Measurements from ENCODE around the gene DBP. TPM values are rescaled to one million over a fixed set of nuclear protein-coding genes. Genes with fewer than 3 reads are reported as not detected.

Gene DBP
- total RNA-seq, 1 experiment from 2014 or later, result 12.0 TPM

DNA sequence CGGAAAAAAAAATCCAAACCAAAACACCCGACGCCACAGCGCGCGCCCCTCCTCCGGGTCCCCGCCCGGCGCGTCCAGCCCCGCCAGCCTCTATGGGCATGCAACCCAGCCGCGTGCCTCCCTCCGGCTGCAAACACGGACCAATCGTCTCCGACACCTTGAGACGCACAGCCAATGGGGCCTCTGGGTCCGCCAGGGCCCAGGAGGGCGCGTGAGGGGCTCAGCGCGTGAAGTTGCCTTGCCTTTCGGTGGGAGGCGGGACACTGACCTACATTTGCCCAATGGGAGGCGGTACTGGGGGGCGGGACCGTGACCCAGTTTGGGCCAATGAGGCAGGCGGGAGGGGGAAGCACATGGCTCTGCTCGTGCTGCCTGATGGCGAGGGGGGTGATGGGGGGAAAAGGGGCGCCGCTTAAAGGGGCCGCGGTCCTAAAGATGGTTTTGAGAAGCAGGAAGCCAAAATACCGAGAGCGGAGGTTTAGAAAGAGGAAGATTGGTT, 319 bp upstream of the DBP start (continued):
- TF ChIP-seq ZNF512 (CRISPR knock-in tag; IDR thresholded peaks at IDR 0.05; ENCODE audit: borderline replicate concordance) (no peak), EMX1 (CRISPR knock-in tag; IDR thresholded peaks at IDR 0.05) (no peak), JAZF1 (CRISPR knock-in tag; IDR thresholded peaks at IDR 0.05) (no peak), TEAD1 (CRISPR knock-in tag; IDR thresholded peaks at IDR 0.05) (peak; percentile 92), MYBL2 (CRISPR knock-in tag; IDR thresholded peaks at IDR 0.05) (peak; percentile 87), STAT6 (CRISPR knock-in tag; conservative IDR thresholded peaks at IDR 0.05; ENCODE audit: low read depth) (no peak), SMAD4 (CRISPR knock-in tag; IDR thresholded peaks at IDR 0.05) (no peak), JUN (CRISPR knock-in tag; IDR thresholded peaks at IDR 0.05) (no peak), TCF7 (CRISPR knock-in tag; IDR thresholded peaks at IDR 0.05; ENCODE audit: low read depth) (peak; percentile 48; the same call in 1 of the 2 replicates), ESRRA (CRISPR knock-in tag; IDR thresholded peaks at IDR 0.05; ENCODE audit: borderline replicate concordance) (peak; percentile 86; the same call in 1 of the 2 replicates), ZNF263 (CRISPR knock-in tag; IDR thresholded peaks at IDR 0.05; ENCODE audit: low read depth) (peak; percentile 55; the same call in 1 of the 2 replicates), ZNF423 (CRISPR knock-in tag; IDR thresholded peaks at IDR 0.05) (no peak), SP1 (CRISPR knock-in tag; conservative IDR thresholded peaks at IDR 0.05) (peak; percentile 88), TP53 (CRISPR knock-in tag; IDR thresholded peaks at IDR 0.05) (no peak; the same call in none of the 2 replicates), IRF1 (CRISPR knock-in tag; IDR thresholded peaks at IDR 0.05) (no peak), NFE2L1 (CRISPR knock-in tag; IDR thresholded peaks at IDR 0.05) (peak; percentile 87; the same call in 1 of the 2 replicates), NR2C2 (CRISPR knock-in tag; IDR thresholded peaks at IDR 0.05) (peak; percentile 61; the same call in 1 of the 2 replicates), USF1 (CRISPR knock-in tag; IDR thresholded peaks at IDR 0.05) (peak; percentile 87), CDX4 (CRISPR knock-in tag; IDR thresholded peaks at IDR 0.05; ENCODE audit: borderline replicate concordance) (no peak), E2F5 (CRISPR knock-in tag; IDR thresholded peaks at IDR 0.05) (peak; percentile 93)
- TF ChIP-seq, protein P1, sequence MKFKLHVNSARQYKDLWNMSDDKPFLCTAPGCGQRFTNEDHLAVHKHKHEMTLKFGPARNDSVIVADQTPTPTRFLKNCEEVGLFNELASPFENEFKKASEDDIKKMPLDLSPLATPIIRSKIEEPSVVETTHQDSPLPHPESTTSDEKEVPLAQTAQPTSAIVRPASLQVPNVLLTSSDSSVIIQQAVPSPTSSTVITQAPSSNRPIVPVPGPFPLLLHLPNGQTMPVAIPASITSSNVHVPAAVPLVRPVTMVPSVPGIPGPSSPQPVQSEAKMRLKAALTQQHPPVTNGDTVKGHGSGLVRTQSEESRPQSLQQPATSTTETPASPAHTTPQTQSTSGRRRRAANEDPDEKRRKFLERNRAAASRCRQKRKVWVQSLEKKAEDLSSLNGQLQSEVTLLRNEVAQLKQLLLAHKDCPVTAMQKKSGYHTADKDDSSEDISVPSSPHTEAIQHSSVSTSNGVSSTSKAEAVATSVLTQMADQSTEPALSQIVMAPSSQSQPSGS (CRISPR knock-in tag; IDR thresholded peaks at IDR 0.05; ENCODE audit: borderline replicate concordance, low read depth), result peak; percentile 80; the same call in 1 of the 2 replicates
- TF ChIP-seq, protein P2, sequence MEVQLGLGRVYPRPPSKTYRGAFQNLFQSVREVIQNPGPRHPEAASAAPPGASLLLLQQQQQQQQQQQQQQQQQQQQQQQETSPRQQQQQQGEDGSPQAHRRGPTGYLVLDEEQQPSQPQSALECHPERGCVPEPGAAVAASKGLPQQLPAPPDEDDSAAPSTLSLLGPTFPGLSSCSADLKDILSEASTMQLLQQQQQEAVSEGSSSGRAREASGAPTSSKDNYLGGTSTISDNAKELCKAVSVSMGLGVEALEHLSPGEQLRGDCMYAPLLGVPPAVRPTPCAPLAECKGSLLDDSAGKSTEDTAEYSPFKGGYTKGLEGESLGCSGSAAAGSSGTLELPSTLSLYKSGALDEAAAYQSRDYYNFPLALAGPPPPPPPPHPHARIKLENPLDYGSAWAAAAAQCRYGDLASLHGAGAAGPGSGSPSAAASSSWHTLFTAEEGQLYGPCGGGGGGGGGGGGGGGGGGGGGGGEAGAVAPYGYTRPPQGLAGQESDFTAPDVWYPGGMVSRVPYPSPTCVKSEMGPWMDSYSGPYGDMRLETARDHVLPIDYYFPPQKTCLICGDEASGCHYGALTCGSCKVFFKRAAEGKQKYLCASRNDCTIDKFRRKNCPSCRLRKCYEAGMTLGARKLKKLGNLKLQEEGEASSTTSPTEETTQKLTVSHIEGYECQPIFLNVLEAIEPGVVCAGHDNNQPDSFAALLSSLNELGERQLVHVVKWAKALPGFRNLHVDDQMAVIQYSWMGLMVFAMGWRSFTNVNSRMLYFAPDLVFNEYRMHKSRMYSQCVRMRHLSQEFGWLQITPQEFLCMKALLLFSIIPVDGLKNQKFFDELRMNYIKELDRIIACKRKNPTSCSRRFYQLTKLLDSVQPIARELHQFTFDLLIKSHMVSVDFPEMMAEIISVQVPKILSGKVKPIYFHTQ (CRISPR knock-in tag; IDR thresholded peaks at IDR 0.05), result no peak
- TF ChIP-seq, protein P3, sequence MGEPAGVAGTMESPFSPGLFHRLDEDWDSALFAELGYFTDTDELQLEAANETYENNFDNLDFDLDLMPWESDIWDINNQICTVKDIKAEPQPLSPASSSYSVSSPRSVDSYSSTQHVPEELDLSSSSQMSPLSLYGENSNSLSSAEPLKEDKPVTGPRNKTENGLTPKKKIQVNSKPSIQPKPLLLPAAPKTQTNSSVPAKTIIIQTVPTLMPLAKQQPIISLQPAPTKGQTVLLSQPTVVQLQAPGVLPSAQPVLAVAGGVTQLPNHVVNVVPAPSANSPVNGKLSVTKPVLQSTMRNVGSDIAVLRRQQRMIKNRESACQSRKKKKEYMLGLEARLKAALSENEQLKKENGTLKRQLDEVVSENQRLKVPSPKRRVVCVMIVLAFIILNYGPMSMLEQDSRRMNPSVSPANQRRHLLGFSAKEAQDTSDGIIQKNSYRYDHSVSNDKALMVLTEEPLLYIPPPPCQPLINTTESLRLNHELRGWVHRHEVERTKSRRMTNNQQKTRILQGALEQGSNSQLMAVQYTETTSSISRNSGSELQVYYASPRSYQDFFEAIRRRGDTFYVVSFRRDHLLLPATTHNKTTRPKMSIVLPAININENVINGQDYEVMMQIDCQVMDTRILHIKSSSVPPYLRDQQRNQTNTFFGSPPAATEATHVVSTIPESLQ (CRISPR knock-in tag; IDR thresholded peaks at IDR 0.05), result no peak
- TF ChIP-seq, protein P4, sequence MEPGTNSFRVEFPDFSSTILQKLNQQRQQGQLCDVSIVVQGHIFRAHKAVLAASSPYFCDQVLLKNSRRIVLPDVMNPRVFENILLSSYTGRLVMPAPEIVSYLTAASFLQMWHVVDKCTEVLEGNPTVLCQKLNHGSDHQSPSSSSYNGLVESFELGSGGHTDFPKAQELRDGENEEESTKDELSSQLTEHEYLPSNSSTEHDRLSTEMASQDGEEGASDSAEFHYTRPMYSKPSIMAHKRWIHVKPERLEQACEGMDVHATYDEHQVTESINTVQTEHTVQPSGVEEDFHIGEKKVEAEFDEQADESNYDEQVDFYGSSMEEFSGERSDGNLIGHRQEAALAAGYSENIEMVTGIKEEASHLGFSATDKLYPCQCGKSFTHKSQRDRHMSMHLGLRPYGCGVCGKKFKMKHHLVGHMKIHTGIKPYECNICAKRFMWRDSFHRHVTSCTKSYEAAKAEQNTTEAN (CRISPR knock-in tag; IDR thresholded peaks at IDR 0.05), result peak; percentile 72

Measured in WTC11 (cell line).